Fibroblast of villous mesenchyme (primary cell): ENCODE data around the gene RABEP1. TPM values are rescaled to one million over a fixed set of nuclear protein-coding genes. Genes with fewer than 3 reads are reported as not detected.
"Not testable (repeated sequence)": the region's sequence is repeated elsewhere in the genome, so short reads cannot be mapped to it uniquely, and the experiment has no call there.

ENCODE experiments used
- DNase-seq: peaks from one replicate; pipeline ENCODE4 v3.0.0-alpha.2; 2010; ENCODE audit warnings: low read depth
- H3K4me3 ChIP-seq: 2 replicates; pipeline ENCODE4 v1.5.1; 2011; ENCODE audit warnings: low read depth, mild to moderate bottlenecking, low read length
- CTCF ChIP-seq: IDR thresholded peaks from 2 replicates; pipeline ENCODE4 v1.5.1; 2012; ENCODE audit warnings: low read depth, mild to moderate bottlenecking, low read length; ENCODE audit not compliant: insufficient read depth
- total RNA-seq: library from RNA; depleted of rRNA; stranded (reverse); fragments of >200 nt; gene quantifications from 2 replicates; pipeline ENCODE4 v1.2.3, GENCODE V29; 2012

Gene RABEP1
- total RNA-seq, 1 donor = 50.5 TPM

- no peak for TF ChIP-seq CTCF
- no peak for DNase-seq
- no peak overlapping the region for H3K4me3 ChIP-seq
Observed at GRCh38 chr17:5430413-5430999, 148.4 kb downstream of the RABEP1 start.

- not testable (repeated sequence) for H3K4me3 ChIP-seq, DNase-seq
Observed at GRCh38 chr17:5431234-5431633, 149.2 kb downstream of the RABEP1 start.

GRCh38 chr17:5431949-5432556 lies 150.0 kb downstream of the RABEP1 start:
- TF ChIP-seq CTCF = no peak
- DNase-seq = no peak
- no peak overlapping the region for H3K4me3 ChIP-seq

- TF ChIP-seq CTCF = no peak
- H3K4me3 ChIP-seq = no peak overlapping the region
- DNase-seq = no peak
Observed at GRCh38 chr17:5434984-5435383, 152.9 kb downstream of the RABEP1 start.

Other genes with a start within 250 kb of the RABEP1 start
- gene SLC52A1, start 246.9 kb upstream of the RABEP1 start, total RNA-seq = under 0.01 and 0.43 TPM in 2 replicates
- 1.6 and 2.2 TPM in 2 replicates for gene ZFP3, start 203.8 kb upstream of the RABEP1 start, total RNA-seq
- gene ZNF232, start 170.4 kb upstream of the RABEP1 start, total RNA-seq = 4.5 and 5.2 TPM in 2 replicates
- gene USP6, start 166.3 kb upstream of the RABEP1 start, total RNA-seq = not detected in 2 replicates
- gene ZNF594, start 90.4 kb upstream of the RABEP1 start, total RNA-seq = 10.3 and 11.7 TPM in 2 replicates
- gene SCIMP, start 47.4 kb upstream of the RABEP1 start, total RNA-seq = not detected in 2 replicates
- gene NUP88, start 137.4 kb downstream of the RABEP1 start, total RNA-seq = 96.3 and 106 TPM in 2 replicates
- 35.0 and 39.6 TPM in 2 replicates for gene RPAIN, start 137.9 kb downstream of the RABEP1 start, total RNA-seq
- 179 and 233 TPM in 2 replicates for gene C1QBP, start 156.9 kb downstream of the RABEP1 start, total RNA-seq
- gene DHX33, start 186.7 kb downstream of the RABEP1 start, total RNA-seq = 14.2 and 14.8 TPM in 2 replicates
- 29.0 and 45.3 TPM in 2 replicates for gene DERL2, start 203.9 kb downstream of the RABEP1 start, total RNA-seq
- 10.3 and 18.6 TPM in 2 replicates for gene MIS12, start 204.3 kb downstream of the RABEP1 start, total RNA-seq